Measurements from ENCODE around the gene TRAM1L1.

TRAM1L1 gene

GRCh38 chr4:117084866-117085701, at the start of gene TRAM1L1:
Gene TRAM1L1 (minus strand): TSS chr4:117085576. CDS start chr4:117085393, 183 bp downstream.
- DNase-seq, result peak; percentile 48

GRCh38 chr4:117134386-117134785, 49.0 kb upstream of the TRAM1L1 start:
- DNase-seq, result no peak

GRCh38 chr4:117096886-117097285, 11.5 kb upstream of the TRAM1L1 start:
- no peak for DNase-seq

- DNase-seq, result no peak
Measured at GRCh38 chr4:117096462-117096861, 11.1 kb upstream of the TRAM1L1 start.

- no peak for DNase-seq
Measured at GRCh38 chr4:117093571-117093970, 8.2 kb upstream of the TRAM1L1 start.

GRCh38 chr4:117077760-117078159, 7.6 kb downstream of the TRAM1L1 start:
- DNase-seq, result no peak

GRCh38 chr4:117068120-117068519, 17.3 kb downstream of the TRAM1L1 start:
- DNase-seq, result no peak

GRCh38 chr4:117063961-117064696, 21.2 kb downstream of the TRAM1L1 start:
- DNase-seq, result no peak

- DNase-seq, result no peak
Measured at GRCh38 chr4:117042962-117043361, 42.4 kb downstream of the TRAM1L1 start.
